ENCODE data around the gene CHCHD3. TPM values are rescaled to one million over a fixed set of nuclear protein-coding genes. Genes with fewer than 3 reads are reported as not detected.

The CHCHD3 gene
- polyA plus RNA-seq, 1 donor = 56.8 TPM

DNA sequence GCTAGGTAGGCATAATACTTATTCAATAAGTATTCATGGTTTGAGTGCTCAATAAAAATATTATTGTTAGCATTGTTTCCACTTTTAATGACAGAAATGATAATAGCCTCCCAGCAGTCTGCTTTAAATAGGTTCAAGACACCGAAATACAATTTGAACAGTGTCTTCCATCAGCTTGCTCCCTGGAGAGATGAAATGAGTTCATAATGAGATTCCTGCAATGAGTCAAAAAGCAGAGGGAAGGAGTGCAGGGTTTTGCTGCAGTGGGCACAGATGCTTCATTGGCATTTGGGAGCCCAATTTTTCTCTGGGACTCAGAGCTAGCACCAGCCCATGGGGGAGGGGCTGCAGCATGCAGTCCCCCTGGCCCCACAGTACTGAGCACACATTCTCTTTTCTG lies 32.6 kb upstream of the CHCHD3 start:
- Histone ChIP-seq H3K4me3 (ENCODE audit: low read length) (no peak overlapping the region), H3K27ac (ENCODE audit: low read length) (no peak overlapping the region), H3K4me1 (ENCODE audit: control insufficient read depth, insufficient read depth, low read length) (no peaks in the 10 kb centered on the region), H3K9me3 (ENCODE audit: control insufficient read depth, low read depth, low read length) (no peaks in the 10 kb centered on the region), H3K36me3 (ENCODE audit: control insufficient read depth, insufficient read depth, low read length) (no peaks in the 10 kb centered on the region), H3K27me3 (ENCODE audit: control insufficient read depth, insufficient read depth, low read length) (peaks cover 9% of the 10 kb centered on the region)
- no CpG with 5 or more reads among the region's 1 CpG for WGBS (ENCODE audit: insufficient coverage, low lambda C conversion rate)
- no peak for DNase-seq

DNA sequence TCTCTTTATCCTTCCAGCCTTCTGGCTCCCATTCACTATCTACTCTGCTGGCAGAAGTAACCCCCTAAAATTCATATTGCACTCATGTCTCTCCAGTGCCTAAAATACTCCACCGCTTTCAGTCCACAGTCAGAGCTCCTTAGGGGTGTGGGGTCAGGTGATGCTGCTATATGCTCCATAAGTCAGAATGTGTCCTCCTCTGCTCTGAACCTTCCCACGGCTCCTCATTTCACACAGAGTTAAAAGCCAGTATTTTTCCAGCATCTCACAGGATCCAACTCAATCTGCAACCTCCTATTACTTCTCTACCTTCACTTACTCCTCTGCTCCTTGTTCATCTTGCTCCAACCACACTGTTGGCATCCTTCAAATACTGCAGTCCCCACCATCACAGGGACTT lies 31.1 kb upstream of the CHCHD3 start:
- H3K36me3 ChIP-seq (ENCODE audit: control insufficient read depth, insufficient read depth, low read length) = no peaks in the 10 kb centered on the region
- peaks cover 9% of the 10 kb centered on the region for H3K27me3 ChIP-seq (ENCODE audit: control insufficient read depth, insufficient read depth, low read length)
- no peak for DNase-seq
- no peak overlapping the region for H3K27ac ChIP-seq (ENCODE audit: low read length)
- H3K4me3 ChIP-seq (ENCODE audit: low read length) = no peak overlapping the region
- no peaks in the 10 kb centered on the region for H3K9me3 ChIP-seq (ENCODE audit: control insufficient read depth, low read depth, low read length)
- WGBS (ENCODE audit: insufficient coverage, low lambda C conversion rate) = no CpG with 5 or more reads among the region's 2 CpGs
- H3K4me1 ChIP-seq (ENCODE audit: control insufficient read depth, insufficient read depth, low read length) = no peaks in the 10 kb centered on the region

DNA sequence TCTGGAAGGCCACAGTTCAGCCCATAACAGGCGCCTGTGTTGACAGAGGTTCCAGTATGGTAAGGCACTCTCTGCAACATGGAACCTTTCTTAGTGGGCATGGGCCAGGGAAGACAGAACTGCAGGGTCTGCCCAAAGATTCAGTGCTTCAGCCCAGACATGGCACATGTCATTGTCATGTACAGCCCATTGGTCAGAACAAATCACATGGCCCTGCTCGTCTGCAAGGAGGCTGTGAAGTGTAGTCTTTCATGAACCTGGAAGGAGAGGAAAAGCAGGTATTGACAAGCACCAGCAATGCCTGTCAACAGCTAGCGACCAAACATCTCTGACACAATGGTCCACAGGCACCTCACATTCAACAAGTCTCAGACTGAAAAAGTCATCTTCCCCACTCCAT lies 30.4 kb upstream of the CHCHD3 start:
- H3K4me3 ChIP-seq (ENCODE audit: low read length) = no peak overlapping the region
- H3K4me1 ChIP-seq (ENCODE audit: control insufficient read depth, insufficient read depth, low read length) = no peaks in the 10 kb centered on the region
- no peak overlapping the region for H3K27ac ChIP-seq (ENCODE audit: low read length)
- no peak for DNase-seq
- H3K27me3 ChIP-seq (ENCODE audit: control insufficient read depth, insufficient read depth, low read length) = peaks cover 4% of the 10 kb centered on the region
- H3K9me3 ChIP-seq (ENCODE audit: control insufficient read depth, low read depth, low read length) = no peaks in the 10 kb centered on the region
- WGBS (ENCODE audit: insufficient coverage, low lambda C conversion rate) = no CpG with 5 or more reads among the region's 3 CpGs
- no peaks in the 10 kb centered on the region for H3K36me3 ChIP-seq (ENCODE audit: control insufficient read depth, insufficient read depth, low read length)

DNA sequence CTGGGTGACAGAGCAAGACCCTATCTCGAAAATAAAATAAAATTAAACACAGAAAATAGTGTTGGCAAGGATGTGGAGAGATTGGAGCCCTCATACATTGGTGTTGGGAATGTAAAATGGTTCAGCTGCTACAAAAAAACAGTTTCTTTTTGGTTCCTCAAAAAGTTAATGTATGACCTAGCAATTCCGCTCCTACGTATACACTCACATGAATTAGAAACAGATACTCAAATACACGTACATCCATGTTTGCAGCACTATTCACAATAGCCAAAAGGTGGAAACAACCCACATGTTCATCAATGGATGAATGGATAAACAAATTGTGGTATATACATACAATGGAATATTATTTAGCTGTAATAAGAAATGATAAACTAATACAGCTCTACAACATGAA lies 28.4 kb upstream of the CHCHD3 start:
- no peak overlapping the region for H3K27ac ChIP-seq (ENCODE audit: low read length)
- no peaks in the 10 kb centered on the region for H3K4me1 ChIP-seq (ENCODE audit: control insufficient read depth, insufficient read depth, low read length)
- H3K4me3 ChIP-seq (ENCODE audit: low read length) = no peak overlapping the region
- 80% methylated on average over 1 of the region's 4 CpGs for WGBS (ENCODE audit: insufficient coverage, low lambda C conversion rate)
- DNase-seq = no peak
- no peaks in the 10 kb centered on the region for H3K9me3 ChIP-seq (ENCODE audit: control insufficient read depth, low read depth, low read length)
- peaks cover 2% of the 10 kb centered on the region for H3K27me3 ChIP-seq (ENCODE audit: control insufficient read depth, insufficient read depth, low read length)
- H3K36me3 ChIP-seq (ENCODE audit: control insufficient read depth, insufficient read depth, low read length) = no peaks in the 10 kb centered on the region

DNA sequence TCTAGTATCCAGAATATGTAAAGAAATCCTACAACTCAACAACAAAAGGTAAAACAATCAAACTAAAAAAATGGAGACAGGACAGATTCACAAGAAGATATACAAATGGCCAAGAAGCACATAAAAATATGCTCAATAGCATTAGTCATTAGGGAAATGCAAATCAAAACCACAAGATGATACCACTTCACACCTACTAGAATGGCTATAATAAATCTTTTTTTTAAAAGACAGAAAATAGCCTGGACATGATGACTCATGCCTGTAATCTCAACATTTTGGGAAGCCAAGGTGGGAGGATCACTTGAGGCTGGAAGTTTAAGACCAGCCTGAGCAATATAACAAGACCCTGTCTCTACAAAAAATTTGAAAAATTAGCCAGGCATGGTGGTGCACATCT lies 27.9 kb upstream of the CHCHD3 start:
- no peak for DNase-seq
- Histone ChIP-seq H3K27ac (ENCODE audit: low read length) (no peak overlapping the region), H3K9me3 (ENCODE audit: control insufficient read depth, low read depth, low read length) (no peaks in the 10 kb centered on the region), H3K36me3 (ENCODE audit: control insufficient read depth, insufficient read depth, low read length) (no peaks in the 10 kb centered on the region), H3K27me3 (ENCODE audit: control insufficient read depth, insufficient read depth, low read length) (no peaks in the 10 kb centered on the region), H3K4me3 (ENCODE audit: low read length) (no peak overlapping the region), H3K4me1 (ENCODE audit: control insufficient read depth, insufficient read depth, low read length) (no peaks in the 10 kb centered on the region)

DNA sequence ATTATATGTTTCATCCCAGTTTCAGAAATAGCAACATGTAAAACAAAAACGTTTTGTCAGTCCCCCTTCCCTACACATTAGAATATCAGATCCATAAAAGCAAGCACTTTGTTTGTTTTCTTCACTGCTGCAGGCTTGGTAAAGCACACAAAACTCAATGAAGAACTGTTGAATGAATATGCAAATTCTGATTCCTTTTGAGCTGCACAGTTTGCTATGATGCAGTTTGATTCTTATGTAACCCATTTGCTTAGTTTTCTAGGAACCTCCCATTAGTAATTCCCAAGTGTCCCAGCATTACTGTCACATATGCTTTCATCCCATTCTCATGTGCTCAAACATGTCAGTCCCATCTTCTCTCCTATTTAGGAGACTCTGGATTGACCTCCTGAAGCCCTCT lies 26.1 kb upstream of the CHCHD3 start:
- H3K4me3 ChIP-seq (ENCODE audit: low read length) = no peak overlapping the region
- no peak overlapping the region for H3K27ac ChIP-seq (ENCODE audit: low read length)
- no peak for DNase-seq
- H3K27me3 ChIP-seq (ENCODE audit: control insufficient read depth, insufficient read depth, low read length) = no peaks in the 10 kb centered on the region
- H3K9me3 ChIP-seq (ENCODE audit: control insufficient read depth, low read depth, low read length) = no peaks in the 10 kb centered on the region
- no peaks in the 10 kb centered on the region for H3K4me1 ChIP-seq (ENCODE audit: control insufficient read depth, insufficient read depth, low read length)
- 60% methylated on average over 1 of the region's 1 CpG for WGBS (ENCODE audit: insufficient coverage, low lambda C conversion rate)
- no peaks in the 10 kb centered on the region for H3K36me3 ChIP-seq (ENCODE audit: control insufficient read depth, insufficient read depth, low read length)

DNA sequence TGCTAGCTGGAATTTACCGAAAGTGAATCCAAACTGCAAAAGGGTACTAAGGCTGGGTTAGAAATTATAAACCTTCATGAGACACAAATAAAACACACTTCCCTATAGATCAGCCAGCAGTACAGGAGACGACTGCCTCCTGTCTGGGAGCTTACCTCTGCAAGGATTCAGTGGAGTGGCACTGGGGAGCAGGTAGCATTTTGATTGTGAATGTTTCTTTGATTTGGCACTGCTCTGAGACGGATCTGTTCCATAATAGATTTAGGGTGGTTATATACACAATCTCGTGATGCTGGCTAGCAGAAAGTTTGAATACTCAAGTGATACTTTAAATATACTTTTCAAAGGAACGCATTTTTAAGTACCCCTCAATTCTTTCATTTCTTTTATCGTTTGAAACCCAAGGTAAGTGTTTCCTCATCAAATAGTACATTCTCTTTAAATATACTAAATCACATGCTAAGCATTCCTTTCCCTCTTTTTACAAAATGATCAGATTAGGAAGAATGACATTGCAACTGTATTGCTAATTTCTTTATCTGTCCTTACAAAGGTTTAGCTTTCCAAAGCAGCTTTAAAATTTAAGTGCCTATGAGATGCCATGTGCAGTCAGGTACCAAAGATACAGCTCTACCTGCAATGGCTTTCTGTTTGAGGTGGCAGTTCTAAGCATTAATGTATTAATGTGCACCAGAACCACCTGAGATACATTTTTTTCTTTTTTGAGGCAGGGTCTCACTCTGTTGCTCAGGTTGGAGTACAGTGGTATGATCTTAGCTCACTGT lies 20.6 kb upstream of the CHCHD3 start:
- no peak for DNase-seq
- Histone ChIP-seq H3K36me3 (ENCODE audit: control insufficient read depth, insufficient read depth, low read length) (no peaks in the 10 kb centered on the region), H3K9me3 (ENCODE audit: control insufficient read depth, low read depth, low read length) (no peaks in the 10 kb centered on the region), H3K4me3 (ENCODE audit: low read length) (no peak overlapping the region), H3K27me3 (ENCODE audit: control insufficient read depth, insufficient read depth, low read length) (no peaks in the 10 kb centered on the region), H3K4me1 (ENCODE audit: control insufficient read depth, insufficient read depth, low read length) (no peaks in the 10 kb centered on the region), H3K27ac (ENCODE audit: low read length) (no peak overlapping the region)
- 79% methylated on average over 4 of the region's 6 CpGs for WGBS (ENCODE audit: insufficient coverage, low lambda C conversion rate)

DNA sequence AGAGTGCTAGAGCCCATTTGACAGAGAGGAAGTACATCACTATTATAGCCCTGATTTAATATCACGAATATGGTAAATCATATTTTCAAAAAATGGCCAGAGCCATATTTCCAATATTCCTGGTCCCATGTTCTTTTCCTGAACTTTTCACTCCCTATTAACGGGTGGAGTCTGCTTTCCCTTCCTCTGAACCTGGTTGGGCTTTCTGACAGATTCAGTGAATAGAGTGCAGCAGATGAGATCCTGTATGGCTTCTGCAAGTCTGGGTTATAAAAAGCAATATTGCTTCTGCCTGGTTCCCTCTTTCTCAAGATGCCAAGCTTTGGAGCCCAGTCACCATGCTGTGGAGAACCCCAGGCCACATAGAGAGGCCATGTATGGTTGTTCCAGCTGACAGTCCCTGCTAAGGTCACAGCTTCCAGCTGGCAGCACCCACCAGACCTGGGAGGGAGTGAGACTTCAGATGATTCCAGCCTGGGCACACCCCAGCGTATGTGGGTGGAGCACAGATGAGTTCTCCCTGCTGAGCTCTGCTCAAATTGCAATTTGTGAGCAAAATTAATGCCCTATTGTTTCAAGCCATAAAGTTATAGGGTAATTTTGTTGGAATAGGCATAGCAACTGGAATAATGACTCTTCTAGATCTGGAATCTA lies 17.9 kb upstream of the CHCHD3 start:
- no peaks in the 10 kb centered on the region for H3K9me3 ChIP-seq (ENCODE audit: control insufficient read depth, low read depth, low read length)
- no peak overlapping the region for H3K4me3 ChIP-seq (ENCODE audit: low read length)
- H3K36me3 ChIP-seq (ENCODE audit: control insufficient read depth, insufficient read depth, low read length) = no peaks in the 10 kb centered on the region
- no CpG with 5 or more reads among the region's 3 CpGs for WGBS (ENCODE audit: insufficient coverage, low lambda C conversion rate)
- DNase-seq = no peak
- no peaks in the 10 kb centered on the region for H3K4me1 ChIP-seq (ENCODE audit: control insufficient read depth, insufficient read depth, low read length)
- no peak overlapping the region for H3K27ac ChIP-seq (ENCODE audit: low read length)
- H3K27me3 ChIP-seq (ENCODE audit: control insufficient read depth, insufficient read depth, low read length) = no peaks in the 10 kb centered on the region

DNA sequence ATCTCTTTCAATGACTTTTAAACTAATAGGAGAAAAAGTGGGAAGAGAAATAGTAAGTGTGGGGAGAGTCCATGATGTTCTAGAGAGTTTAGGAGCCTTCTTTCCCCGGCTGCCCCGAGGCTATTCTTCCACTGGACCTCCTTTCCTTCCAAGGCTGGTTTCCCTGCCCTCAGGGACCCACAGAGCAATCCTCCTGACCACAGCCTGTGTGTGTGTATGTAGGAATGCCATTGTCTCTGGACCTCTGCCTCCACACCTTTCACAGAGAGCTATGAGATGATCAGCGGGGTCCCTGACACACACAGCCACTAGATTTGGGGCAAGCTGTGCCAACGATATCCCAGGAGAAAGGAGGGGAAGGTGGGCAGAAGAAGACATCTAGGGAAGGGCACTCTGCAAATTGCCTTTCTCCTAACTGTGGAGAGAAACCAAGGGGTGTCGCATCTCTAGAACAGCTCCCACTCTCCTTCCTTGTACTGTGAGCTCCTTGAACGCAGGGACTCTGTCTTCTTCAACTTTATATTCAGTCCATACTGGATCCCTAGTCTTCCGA lies 13.3 kb upstream of the CHCHD3 start:
- DNase-seq = no peak
- H3K4me3 ChIP-seq (ENCODE audit: low read length) = no peak overlapping the region
- no CpG with 5 or more reads among the region's 7 CpGs for WGBS (ENCODE audit: insufficient coverage, low lambda C conversion rate)

DNA sequence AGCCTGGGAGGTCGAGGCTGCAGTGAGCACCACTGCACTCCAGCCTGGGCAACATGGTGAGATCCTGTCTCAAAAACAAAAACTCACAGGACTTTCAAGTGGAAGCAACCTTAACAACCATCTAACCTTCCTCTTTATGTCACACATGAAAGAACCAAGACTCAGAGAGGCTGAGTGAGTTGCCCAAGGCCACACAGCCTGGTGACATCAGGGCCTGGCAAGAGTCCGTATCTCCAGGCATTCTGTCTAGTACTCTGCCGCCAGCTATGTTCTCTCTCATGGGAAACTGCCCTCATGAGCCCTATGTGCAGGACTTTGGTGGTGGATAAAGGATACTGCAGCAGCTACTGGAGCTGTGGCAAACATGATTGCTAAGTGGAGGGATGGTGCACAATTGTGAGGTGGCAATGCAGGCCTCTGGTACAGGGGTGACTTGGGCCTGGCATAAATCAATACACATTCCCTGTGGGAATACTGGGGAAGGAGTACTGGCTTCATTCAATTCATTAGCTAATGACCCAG lies 10.1 kb upstream of the CHCHD3 start:
- DNase-seq = no peak
- H3K27ac ChIP-seq (ENCODE audit: low read length) = no peak overlapping the region
- no peaks in the 10 kb centered on the region for H3K27me3 ChIP-seq (ENCODE audit: control insufficient read depth, insufficient read depth, low read length)
- H3K4me3 ChIP-seq (ENCODE audit: low read length) = no peak overlapping the region
- no peaks in the 10 kb centered on the region for H3K4me1 ChIP-seq (ENCODE audit: control insufficient read depth, insufficient read depth, low read length)
- no peaks in the 10 kb centered on the region for H3K9me3 ChIP-seq (ENCODE audit: control insufficient read depth, low read depth, low read length)
- no CpG with 5 or more reads among the region's 3 CpGs for WGBS (ENCODE audit: insufficient coverage, low lambda C conversion rate)
- H3K36me3 ChIP-seq (ENCODE audit: control insufficient read depth, insufficient read depth, low read length) = no peaks in the 10 kb centered on the region

More for the DNA sequence above, 13.3 kb upstream of the CHCHD3 start:
- H3K4me1 ChIP-seq (ENCODE audit: control insufficient read depth, insufficient read depth, low read length) = no peaks in the 10 kb centered on the region
- H3K27me3 ChIP-seq (ENCODE audit: control insufficient read depth, insufficient read depth, low read length) = no peaks in the 10 kb centered on the region
- H3K27ac ChIP-seq (ENCODE audit: low read length) = no peak overlapping the region
- no peaks in the 10 kb centered on the region for H3K36me3 ChIP-seq (ENCODE audit: control insufficient read depth, insufficient read depth, low read length)
- no peaks in the 10 kb centered on the region for H3K9me3 ChIP-seq (ENCODE audit: control insufficient read depth, low read depth, low read length)
